Tongue (tissue), 2 donors: ENCODE results near the gene ID4. TPM values are rescaled to one million over a fixed set of nuclear protein-coding genes. Genes with fewer than 3 reads are reported as not detected.

Source experiments
- DNase-seq: peaks from one replicate; pipeline ENCODE4 v3.0.0-alpha.2; 2015
- total RNA-seq: library from RNA; depleted of rRNA; stranded (reverse); fragments of >200 nt; gene quantifications from one replicate; pipeline ENCODE4 v1.2.3, GENCODE V29; 2014

ID4 gene
- total RNA-seq, 1 donor from 2014 or later: 15.8 TPM

GRCh38 chr6:19860235-19860877 lies 23.2 kb downstream of the ID4 start:
- no peak for DNase-seq

DNA sequence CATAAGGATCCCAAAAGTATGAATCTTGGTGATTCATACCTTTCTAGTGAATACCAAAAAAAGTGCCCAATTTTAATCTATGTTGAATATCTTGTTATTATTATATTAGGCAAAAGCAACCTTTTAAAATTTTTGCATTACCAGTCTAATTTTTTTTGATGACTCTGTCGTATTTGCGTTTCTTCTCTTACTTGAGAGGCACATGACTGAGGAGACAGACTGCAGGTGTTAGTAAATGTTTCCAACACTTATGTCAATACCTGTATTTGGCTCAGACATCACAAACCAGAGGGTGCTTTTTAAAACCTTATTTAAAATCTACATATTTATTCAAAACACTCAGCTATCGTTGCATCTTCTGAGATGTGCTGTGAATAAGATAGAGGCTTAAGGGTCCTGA lies 27.1 kb downstream of the ID4 start:
- no peak for DNase-seq

GRCh38 chr6:19865178-19865577 lies 28.0 kb downstream of the ID4 start:
- DNase-seq: no peak

DNA sequence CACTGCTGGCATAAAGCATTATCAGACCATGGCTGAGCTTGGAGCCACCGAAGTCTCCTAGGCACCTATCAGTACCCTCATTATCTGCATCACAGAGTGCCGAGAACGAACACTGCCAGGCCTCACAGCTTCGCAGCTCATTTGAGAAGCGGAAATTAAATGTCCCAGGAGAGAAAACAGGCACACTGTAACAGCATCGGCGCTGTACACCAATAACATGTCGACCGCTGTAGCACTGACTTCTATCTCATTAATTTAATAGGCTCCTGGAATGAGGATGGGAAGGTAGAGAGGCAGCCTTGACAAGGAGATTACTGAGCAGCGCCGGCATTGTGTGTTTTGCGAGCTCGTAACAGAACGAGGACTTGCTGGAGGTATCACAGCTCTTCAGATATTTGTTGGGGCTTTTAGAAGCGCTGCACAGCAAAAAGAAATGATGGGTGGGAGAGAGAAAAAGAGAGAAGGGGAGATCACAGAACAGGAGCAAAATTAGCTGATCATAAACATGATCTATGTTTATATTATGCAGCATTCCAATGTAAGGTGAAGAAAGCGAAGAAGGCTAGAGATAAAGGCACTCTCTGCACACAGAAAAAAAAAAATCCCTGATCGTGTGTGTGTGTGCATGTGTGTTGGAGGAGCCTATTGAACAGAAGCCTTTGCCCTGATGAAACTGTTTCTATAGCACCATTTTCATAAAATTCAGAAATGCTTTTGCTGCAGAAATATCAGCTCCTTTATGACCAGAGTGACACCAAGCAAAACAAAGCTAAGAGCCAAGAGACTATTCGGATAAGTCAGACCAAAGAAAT lies 29.2 kb downstream of the ID4 start:
- no peak for DNase-seq

DNA sequence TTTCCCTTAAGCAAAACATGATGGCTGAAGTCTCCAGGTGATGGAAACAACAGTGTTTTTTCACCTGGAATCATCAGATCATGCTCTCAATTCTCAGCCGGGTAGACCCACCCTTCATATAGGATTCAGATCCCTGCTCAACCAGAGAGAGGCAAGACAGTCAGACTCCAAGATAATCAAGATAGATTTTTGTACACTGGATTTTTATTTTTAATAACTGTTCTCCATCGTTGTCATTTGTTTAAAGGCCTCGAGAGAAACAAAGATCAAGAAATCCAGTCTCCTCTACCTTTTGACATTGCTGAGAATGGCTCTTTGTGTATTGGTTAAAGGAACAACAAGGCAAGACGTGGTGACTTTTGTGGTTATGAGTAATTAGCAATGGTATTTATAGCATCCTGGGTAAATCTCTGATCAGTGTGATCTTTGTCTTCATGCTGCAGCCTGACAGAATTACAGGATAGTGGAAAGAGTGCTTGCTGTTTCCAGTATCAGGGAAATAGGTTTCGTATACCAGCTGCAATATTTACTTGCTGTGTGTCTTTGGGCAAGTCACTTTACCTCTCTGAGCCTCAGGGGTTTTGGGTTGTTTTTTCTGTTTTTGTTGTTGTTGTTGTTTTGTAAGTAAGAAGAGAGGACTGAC lies 29.9 kb downstream of the ID4 start:
- no peak for DNase-seq

DNA sequence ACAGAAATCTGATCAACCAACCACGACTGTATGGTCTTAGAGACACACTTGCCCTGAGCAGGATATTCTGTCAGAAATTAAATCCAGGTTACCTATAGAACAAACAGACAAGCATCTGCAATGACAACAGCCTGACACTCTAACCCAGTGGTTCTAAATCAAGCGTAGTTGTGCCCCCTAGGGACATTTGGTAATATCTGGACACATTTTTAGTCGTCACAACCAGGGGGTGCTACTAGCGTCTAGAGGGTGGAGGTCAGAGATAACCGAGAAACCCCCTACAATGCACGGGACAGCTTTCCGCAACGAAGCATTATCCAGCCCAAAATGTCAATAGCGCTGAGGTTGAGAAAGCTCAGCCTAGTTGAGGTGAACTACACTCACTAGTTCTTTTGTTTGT lies 32.3 kb downstream of the ID4 start:
- no peak for DNase-seq

DNA sequence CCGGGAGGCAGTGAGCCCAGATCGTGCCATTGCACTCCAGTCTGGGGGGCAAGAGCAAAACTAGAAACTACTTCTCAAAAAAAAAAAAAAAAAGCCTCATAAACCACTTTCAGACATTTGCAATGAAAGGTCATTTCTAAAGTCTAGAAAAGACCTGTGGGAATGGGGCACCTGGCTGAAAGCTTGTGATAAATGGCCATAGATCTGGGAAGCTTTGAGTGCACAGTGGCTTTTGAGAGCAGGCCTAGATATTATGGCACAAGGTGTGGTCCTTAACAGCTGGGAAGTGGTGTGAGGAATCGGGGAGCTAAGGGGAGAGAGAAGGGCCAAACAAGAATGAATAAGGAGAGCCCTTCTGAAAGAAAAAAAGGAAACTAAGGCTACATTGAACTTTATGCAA lies 33.2 kb downstream of the ID4 start:
- no peak for DNase-seq

DNA sequence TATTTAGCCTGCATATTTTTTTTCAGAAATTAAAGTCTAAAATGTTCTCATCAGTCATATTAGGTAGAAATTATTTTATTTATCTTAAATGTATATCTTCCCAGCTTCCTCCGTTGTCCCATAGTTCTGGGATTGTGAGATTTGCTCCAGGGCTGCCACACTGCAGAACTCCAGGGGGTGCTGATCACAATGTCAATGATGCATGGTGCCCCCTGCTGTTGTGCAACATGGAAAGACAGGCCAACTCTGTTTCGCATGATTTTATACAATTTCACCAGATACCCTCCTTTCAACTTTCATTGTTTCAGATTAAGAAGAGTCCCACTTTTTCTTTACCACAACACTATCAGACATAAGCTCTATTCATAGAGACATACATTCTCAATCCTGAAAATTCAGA lies 35.9 kb downstream of the ID4 start:
- no peak for DNase-seq

DNA sequence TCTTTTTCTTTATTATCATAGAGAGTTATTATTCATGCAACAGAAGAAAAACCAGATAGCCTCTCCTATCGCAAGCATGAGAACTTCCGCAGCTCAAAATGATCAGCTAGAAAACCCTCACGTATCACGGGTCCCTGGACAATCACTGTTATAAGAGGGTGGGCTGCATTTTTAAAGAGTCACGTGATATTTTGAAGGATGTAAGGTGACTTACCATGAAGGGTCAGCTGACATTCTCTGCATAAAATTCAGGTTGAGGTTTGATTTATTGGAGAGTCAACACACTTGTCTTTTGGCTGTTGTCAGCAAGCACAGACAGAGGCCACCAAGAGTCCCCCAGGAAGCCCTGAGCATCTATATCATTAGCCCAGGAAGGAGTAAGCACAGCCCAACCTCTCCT lies 39.5 kb downstream of the ID4 start:
- no peak for DNase-seq

DNA sequence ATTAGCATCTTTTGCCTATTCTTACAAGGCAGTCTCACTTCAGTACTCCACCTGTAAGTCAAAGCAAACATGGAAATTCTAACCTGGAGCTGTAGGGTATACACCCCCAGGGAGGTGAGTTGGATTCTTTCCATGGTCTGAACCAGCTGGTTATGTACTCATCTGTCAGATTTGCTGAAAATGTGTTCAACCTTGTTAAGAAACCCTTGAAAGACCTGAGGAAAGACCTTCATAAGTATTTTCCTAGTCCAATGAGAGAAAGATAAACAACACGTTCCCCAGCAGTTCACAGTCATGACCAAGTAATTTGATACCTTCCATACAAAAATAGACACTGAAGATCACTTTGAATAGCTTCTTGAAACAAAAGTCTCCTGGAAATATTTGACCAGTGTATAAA lies 42.5 kb downstream of the ID4 start:
- peak; percentile 5 for DNase-seq

DNA sequence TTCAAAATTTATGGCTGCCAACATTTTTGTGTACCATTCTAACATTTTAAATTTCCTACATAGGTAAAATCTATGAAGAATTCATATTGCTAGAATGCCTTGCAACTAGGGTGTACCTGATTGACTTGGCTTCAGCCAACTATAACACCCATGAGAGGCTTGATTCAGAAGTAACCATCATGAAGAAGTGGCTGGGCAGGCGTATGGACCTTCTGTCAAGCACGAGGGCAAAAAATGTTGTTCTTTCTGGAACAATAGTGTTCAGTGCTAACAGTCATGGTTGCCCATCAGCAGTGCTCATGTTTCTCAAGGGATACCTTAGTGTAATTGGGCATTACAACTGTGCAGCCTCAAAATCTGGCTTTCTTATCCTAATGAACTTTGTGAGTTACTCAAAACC lies 42.9 kb downstream of the ID4 start:
- no peak for DNase-seq

DNA sequence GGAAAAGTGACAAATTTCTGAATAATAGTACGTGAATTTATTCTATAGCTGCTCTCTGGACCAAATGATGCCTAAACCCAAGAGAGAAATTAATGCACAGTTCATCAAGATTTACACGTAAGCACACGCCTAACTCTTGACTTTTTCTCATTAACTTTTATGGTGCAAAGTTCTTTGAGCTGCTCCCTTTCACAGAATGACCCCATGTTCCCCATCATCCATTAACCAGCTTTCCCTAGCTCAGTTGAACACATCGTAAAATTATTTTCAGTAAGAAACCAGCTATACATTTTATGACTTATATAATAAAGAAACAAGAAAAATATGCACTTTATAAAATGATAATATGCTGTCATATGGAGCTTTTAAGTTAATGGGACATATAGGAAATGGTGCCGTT lies 54.3 kb downstream of the ID4 start:
- no peak for DNase-seq
